Activated CD4-positive, alpha-beta T cell treated with anti-CD3 and anti-CD28 coated beads, Interleukin-2, Interleukin-4, amounts not matched to agents 100 ng/mL and 50 ng/mL, durations not matched to agents 16 hours and 8 hours (primary cell): ENCODE data around the gene ATF4.

Experiments used
- DNase-seq: peaks from one replicate; pipeline ENCODE4 v3.0.0-alpha.2; 2020; ENCODE audit warnings: low spot score

ATF4 gene

DNA sequence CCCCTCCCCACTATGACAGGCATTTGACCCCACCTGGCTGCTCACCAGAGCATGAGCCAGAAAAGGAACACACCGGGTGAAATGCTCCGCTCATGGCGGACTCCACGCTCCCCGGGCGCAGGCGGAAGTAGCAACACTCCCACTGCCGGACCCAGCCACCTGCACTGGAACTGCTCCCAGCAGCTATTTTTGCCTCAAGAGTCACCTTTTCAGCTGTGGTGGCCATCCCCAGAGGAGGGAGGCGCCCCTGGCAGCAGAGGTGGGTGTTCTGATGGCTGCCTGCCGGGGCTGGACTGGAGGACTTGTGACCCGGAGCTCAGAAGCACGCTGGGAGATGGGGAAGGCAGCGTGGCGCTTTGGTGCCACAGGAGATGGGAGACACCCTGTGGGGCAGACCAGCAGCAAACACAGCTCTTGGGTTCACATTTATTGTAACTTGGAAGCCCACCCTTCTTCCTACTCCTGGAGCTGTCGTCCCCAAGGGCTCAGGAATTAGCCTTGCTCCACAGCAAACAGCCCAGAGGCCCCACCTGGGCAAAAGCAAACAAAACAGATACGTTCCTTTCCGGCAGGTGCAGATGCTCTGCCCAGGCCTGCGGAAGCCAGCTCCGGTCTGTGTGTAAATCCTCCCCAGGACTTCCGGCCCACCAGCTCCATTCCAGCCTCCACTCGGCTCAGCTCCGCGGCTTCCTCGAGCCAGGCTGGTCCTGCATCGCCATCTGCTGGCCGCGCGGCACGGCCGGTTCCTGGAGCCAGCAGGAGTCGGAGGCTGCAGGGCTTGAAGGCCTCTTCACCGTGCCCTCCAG lies 8.5 kb downstream of the ATF4 start:
- peak; percentile 93 for DNase-seq

GRCh38 chr22:39529487-39529851 lies 9.1 kb downstream of the ATF4 start:
- no peak for DNase-seq

DNA sequence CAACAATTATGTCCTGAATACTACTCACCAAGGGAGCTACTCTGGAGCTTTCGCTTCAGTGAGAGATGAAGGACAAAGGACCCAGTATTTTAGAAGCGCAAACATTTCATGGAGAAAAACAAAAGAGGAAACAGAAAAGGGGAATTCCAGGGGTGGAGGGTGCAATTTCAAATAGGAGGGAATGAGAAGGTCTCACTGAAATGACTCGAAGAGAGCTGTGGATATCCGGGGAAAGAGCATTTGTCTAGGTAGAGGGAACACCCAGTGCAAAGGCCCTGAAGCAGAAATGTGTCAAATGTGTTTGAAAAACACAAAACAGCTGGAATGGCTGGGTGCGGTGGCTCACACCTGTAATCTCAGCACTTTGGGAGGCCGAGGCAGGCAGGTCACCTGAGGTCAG lies 9.8 kb downstream of the ATF4 start:
- no peak for DNase-seq

- DNase-seq: peak; percentile 59
Measured at GRCh38 chr22:39530692-39531331, 10.4 kb downstream of the ATF4 start.

- peak; percentile 100 for DNase-seq
Measured at GRCh38 chr22:39532215-39533073, 12.1 kb downstream of the ATF4 start, which contains the start of gene RPS19BP1. RPS19BP1 (minus strand) TSS chr22:39532748; CDS start chr22:39532738, 10 bp downstream.

DNA sequence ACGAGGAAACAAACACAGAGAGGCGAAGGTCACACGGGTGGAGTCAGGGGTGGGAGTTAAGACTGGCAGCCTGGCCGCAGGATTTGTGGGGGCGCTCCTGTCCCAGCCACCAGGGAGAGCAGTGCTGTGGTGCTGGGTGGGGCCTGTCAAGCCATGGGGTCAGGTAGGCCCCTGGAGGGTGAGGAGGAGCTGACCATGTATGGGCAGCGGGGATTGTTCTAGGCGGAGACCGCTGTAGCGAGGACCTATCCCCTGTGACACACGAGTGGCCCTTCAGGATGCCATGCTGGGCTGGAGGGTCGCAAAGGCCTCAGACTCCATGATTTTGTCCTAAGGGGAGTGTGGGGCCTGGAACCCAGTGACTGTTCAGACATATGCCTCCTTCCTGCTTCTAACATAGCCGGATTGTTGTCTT lies 13.7 kb downstream of the ATF4 start:
- no peak for DNase-seq

GRCh38 chr22:39534591-39535356 lies 14.4 kb downstream of the ATF4 start:
- peak; percentile 82 for DNase-seq

- DNase-seq: no peak
Measured at GRCh38 chr22:39535357-39535725, 15.0 kb downstream of the ATF4 start.

DNA sequence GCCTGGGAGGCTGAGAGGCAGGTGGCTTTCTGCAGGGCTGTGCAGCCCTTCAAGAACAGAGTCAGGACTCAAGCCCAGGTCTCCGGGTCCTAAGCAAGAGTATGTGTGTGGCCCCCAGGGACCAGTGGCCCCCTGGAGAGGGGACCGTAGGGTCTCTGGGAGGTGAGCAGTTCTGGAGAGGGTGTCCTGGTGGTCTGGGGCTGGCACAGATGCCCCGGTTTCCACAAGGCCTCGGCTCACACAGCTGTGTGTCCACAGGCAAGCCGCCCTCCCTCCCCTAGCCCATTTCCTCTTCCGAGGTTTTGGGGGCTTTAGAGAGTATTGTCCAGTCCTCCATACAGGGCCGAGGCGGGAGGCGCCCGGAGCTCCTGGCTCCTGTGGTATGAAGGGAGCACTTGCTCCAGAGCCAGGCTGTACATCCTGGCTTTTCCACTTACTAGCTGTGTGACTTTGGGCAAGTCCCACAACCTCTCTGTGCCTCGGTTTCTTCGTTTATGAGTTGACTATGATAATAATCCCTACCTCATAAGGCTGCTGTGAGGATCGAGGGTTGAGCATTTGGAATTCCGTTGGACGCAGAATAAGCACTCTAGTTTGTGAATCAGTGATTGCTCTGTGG lies 15.6 kb downstream of the ATF4 start:
- DNase-seq: no peak

DNA sequence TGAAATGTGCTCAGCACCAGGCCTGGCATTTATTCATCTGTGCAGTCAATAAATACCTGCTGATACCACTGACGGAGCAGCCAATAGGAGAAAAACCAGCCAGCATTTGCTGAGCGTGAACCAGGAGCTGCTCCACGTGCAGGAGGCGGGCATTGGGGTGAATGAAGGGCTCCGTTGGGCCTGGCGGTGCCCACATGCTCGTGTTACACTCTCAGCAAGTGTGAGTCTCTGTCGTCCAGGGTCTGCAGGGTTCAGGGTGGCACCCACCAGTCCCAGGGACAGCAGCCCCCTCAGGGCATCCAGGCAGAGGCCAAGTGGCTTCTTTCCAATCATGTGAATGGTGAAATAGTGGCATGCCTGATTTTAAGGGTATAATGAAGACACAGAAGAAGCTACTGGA lies 16.3 kb downstream of the ATF4 start:
- DNase-seq: no peak

DNA sequence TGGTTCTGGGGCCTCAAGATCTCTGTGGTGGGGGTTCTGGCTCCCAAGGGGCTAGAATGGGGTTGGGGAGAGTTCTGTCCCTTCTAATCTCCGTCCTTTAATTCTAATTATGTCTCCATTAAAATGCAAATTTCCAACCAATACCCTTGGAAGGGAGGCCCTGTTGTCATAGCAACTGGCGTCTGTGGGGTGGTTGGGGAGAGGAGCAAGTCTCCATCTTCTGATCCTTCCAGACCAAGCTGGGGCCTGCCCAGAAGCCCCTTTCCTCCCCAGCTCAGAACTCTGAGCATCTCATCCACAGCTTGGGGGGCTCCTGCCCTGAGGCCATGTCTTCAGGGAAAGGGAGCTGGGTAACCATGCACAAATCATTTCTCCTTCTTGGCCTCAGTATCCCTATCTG lies 17.6 kb downstream of the ATF4 start:
- DNase-seq: no peak

- DNase-seq: no peak
Measured at GRCh38 chr22:39543095-39543494, 22.7 kb downstream of the ATF4 start.

DNA sequence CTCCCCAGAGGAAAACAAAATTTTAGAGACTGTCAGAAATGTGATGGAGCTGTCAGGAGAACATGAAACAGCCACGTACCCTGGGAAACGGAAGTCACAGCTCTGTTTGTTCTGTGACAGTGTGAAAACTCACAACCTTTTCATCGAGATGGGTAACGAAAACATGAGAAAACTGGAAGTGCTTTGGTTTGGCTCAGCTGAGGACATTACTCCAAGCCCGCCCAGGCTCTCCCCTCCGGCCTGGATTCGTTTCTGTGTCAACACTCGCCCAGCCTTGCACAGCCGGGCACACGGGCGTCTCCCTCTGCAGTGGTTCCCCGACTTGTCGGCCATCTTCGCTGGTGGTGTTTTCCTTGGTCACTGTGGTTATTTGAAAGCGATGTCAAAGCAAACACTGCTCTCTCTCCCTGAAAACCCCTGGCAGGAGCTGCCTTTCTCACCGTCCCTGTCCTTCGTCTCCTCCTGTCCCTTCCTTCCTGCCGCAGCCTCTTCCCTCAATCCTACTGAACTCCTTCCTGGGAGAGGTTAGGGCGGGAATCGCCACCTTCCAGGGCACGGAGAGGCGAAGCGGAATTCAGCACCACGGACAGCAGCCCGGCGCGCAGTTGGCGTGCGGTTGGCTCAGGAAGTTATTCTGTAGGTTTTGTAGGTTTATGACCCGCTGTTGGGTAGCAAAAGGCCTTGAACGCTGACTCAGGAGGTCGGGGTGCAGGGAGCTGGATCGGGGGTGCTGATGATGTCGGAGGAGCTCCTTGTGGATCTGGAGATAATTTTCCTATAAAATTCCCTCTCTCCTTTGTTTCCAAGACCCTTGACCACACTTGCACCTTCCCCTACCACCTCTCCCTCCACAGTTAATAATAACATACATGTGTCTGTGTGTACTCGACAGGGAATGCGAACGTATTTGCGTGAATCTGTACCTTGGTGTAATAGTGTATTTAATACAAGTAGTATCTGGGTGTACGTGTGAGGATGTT lies 25.3 kb downstream of the ATF4 start:
- DNase-seq: no peak

- DNase-seq: no peak
Measured at GRCh38 chr22:39546889-39547586, 26.7 kb downstream of the ATF4 start.

DNA sequence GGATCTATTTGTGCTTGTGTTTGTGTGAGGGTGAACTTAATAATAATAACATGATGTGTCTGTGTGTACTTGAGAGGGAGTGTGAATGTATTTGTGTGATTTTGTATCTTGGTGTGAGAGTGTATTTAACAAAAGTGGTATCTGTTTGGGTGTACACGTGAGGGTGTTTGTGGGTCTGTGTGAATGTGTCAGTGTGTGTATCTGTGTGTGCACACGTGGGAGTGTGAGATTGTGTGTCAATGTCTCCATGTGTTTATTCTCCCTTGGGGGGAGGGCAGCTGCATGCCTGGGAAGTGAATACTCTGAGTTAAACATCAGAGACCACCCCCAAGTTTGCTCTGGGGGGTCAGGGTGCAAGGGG lies 27.2 kb downstream of the ATF4 start:
- DNase-seq: no peak

- no peak for DNase-seq
Measured at GRCh38 chr22:39553429-39553828, 33.1 kb downstream of the ATF4 start.

- no peak for DNase-seq
Measured at GRCh38 chr22:39554151-39554550, 33.8 kb downstream of the ATF4 start.

DNA sequence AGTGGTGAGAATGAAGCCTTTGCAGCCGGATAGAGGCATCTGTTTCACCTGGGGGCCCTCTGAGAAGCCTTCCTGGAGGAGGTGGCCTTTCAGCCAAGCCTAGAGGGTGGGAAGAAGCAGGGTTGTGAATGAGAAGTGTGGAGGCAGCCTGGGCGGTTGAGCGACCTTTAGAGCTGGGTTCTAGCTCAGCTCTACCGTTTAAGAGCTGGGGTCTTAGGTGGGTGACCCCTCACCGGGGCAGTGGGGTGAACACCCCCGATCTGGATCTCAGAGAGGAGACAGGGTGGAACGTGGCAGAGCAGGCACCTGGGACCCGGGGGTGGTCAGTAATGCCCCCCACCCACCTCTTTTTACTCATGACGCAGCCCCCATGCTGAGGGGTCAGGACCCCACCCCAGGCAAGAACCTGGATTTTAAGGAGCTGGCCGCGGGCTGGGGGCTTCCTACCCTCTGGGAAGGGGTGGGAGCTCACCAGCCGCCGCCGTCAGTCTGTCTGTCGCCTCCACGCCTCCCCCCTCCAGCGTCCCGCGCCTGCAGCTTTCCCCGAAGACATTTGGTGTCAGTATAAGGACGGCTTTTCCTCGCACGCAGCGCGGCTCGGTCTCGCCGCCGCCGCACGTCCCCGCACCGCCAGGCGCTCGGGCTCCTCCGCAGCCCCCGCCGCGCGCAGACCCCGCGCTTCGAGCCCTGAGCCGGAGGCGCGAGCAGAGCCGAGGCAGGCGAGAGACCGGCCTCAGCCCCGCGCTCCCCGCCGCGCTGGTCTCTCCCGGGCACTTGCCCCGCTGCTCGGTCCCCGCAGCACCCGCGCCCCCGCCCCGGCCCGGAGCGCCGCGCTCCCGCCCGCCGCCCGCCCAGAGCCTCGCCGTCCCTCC lies 36.8 kb downstream of the ATF4 start:
- no peak for DNase-seq

DNA sequence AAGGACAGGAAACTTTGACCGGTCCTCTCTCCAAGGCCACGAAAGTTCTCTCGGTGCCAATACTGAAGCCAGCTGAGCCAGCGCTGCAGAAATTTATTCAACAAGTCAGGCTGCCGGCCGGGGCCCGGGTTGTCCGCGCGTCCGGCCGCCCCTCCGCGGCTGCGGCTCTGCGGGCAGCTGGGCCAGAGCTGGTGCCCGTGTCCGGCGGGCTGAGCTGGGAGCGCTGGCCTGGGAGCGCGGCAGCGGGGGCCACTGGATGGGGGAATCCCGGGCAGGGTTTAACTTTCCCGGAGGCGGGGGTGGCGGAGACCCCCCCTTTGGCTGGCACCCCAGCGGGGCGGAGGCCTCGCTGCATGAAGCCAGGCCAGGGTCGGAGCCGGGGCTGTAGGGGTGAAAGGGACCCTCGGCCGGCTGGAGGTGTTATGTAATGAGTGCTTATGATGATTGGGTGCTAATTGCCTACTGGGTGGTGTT lies 37.9 kb downstream of the ATF4 start:
- no peak for DNase-seq
